ENCODE measurements around the gene KLHL36.

KLHL36 gene

GRCh38 chr16:84699712-84700445 is 51.6 kb downstream of the KLHL36 start, which contains the start of gene USP10:
USP10 (plus strand) TSS chr16:84700000; CDS start chr16:84700091, 91 bp downstream.
- peak; percentile 73 for DNase-seq (ENCODE audit: low read depth)

- DNase-seq (ENCODE audit: low read depth): peak; percentile 8
Observed at GRCh38 chr16:84700446-84701300, 52.4 kb downstream of the KLHL36 start.

- DNase-seq (ENCODE audit: low read depth): no peak
Observed at GRCh38 chr16:84703681-84704080, 55.4 kb downstream of the KLHL36 start.

GRCh38 chr16:84704253-84704652 is 55.9 kb downstream of the KLHL36 start:
- DNase-seq (ENCODE audit: low read depth): no peak

GRCh38 chr16:84706856-84707255 is 58.5 kb downstream of the KLHL36 start:
- no peak for DNase-seq (ENCODE audit: low read depth)

GRCh38 chr16:84709609-84710008 is 61.3 kb downstream of the KLHL36 start:
- DNase-seq (ENCODE audit: low read depth): no peak

GRCh38 chr16:84710686-84711085 is 62.4 kb downstream of the KLHL36 start:
- no peak for DNase-seq (ENCODE audit: low read depth)

Measured in T-helper 22 cell (primary cell).